ENCODE measurements around the gene C19orf44.
"Not testable (repeated sequence)": the region's sequence is repeated elsewhere in the genome, so short reads cannot be mapped to it uniquely, and the experiment has no call there.

Gene C19orf44

GRCh38 chr19:16508546-16508945, 12.4 kb downstream of the C19orf44 start:
- H3K4me3 ChIP-seq (ENCODE audit: low read length), result no peak overlapping the region
- no peak for TF ChIP-seq CTCF (conservative IDR thresholded peaks at IDR 0.05; ENCODE audit: low read length)
- no peak for DNase-seq (ENCODE audit: low read depth)

- TF ChIP-seq CTCF (conservative IDR thresholded peaks at IDR 0.05; ENCODE audit: low read length), result no peak
- peak; percentile 12 for DNase-seq (ENCODE audit: low read depth)
- no peak overlapping the region for H3K4me3 ChIP-seq (ENCODE audit: low read length)
Observed at GRCh38 chr19:16509141-16510061, 13.2 kb downstream of the C19orf44 start.

GRCh38 chr19:16512611-16513010, 16.4 kb downstream of the C19orf44 start:
- not testable (repeated sequence) for DNase-seq (ENCODE audit: low read depth); H3K4me3 ChIP-seq (ENCODE audit: low read length)

GRCh38 chr19:16514383-16515019, 18.3 kb downstream of the C19orf44 start:
- DNase-seq (ENCODE audit: low read depth), result no peak
- no peak for TF ChIP-seq CTCF (conservative IDR thresholded peaks at IDR 0.05; ENCODE audit: low read length)
- no peak overlapping the region for H3K4me3 ChIP-seq (ENCODE audit: low read length)

- no peak for DNase-seq (ENCODE audit: low read depth)
- TF ChIP-seq CTCF (conservative IDR thresholded peaks at IDR 0.05; ENCODE audit: low read length), result no peak
- H3K4me3 ChIP-seq (ENCODE audit: low read length), result no peak overlapping the region
Observed at GRCh38 chr19:16516381-16516780, 20.2 kb downstream of the C19orf44 start.

GRCh38 chr19:16516923-16517610, 20.9 kb downstream of the C19orf44 start:
- no peak overlapping the region for H3K4me3 ChIP-seq (ENCODE audit: low read length)
- no peak for TF ChIP-seq CTCF (conservative IDR thresholded peaks at IDR 0.05; ENCODE audit: low read length)
- no peak for DNase-seq (ENCODE audit: low read depth)

GRCh38 chr19:16518061-16518460, 21.9 kb downstream of the C19orf44 start:
- TF ChIP-seq CTCF (conservative IDR thresholded peaks at IDR 0.05; ENCODE audit: low read length), result no peak
- DNase-seq (ENCODE audit: low read depth), result no peak
- H3K4me3 ChIP-seq (ENCODE audit: low read length), result no peak overlapping the region

Data from AG10803 (cell line).